HCT116 (cell line): ENCODE data around the gene AFAP1L1. TPM values are rescaled to one million over a fixed set of nuclear protein-coding genes. Genes with fewer than 3 reads are reported as not detected.

Experiments used
- ATAC-seq: fragments of 200-7000 bp; cut with Tn5 transposase; 2 replicates; pipeline ENCODE4 v1.9.1; 2020; ENCODE audit warnings: mild to moderate bottlenecking, moderate library complexity
- BruUV-seq: library from RNA; stranded (reverse); fragments of 400-500 nt; replicated peaks from 2 replicates; lab custom pipeline; 2021; lab: Mats Ljungman, UMichigan
- CTCF ChIA-PET: fragments of 300-600 bp; sonication (Branson Sonifier 250); formaldehyde crosslinking; loops from one replicate; lab custom pipeline; 2021; ENCODE audit warnings: antibody characterized with exemption; lab: Charles Lee
- POLR2A ChIA-PET: fragments of 300-600, 350-600 bp; sonication (Branson Sonifier 250); formaldehyde crosslinking; loops from one replicate; lab custom pipeline; 2021; ENCODE audit warnings: antibody characterized with exemption; lab: Charles Lee
- RAD21 ChIA-PET, 2 experiments: fragments of 300-600 bp; sonication (Branson Sonifier 250); formaldehyde crosslinking; loops; one replicate each; lab custom pipeline; 2023; ENCODE audit warnings: low total read pairs in 2 of 2; ENCODE audit not compliant: uncharacterized antibody in 2 of 2, unreplicated experiment in 2 of 2, low non-redundant PET in 1 of 2; lab: Charles Lee
- DNase-seq: peaks from one replicate; pipeline ENCODE4 v3.0.0-alpha.2; 2010; ENCODE audit warnings: low read depth, low spot score
- H2AFZ ChIP-seq: fragments of 200-600 bp; shearing (Covaris generic), sonication (generic); 2 replicates; pipeline ENCODE4 v1.6.1; 2017; ENCODE audit warnings: low read depth, mixed run types, mixed read lengths, antibody characterized with exemption, low read length; ENCODE audit not compliant: poor library complexity, severe bottlenecking
- H3K27ac ChIP-seq: 2 replicates; pipeline ENCODE4 v1.5.1; 2012; ENCODE audit warnings: low read depth, low read length
- H3K27me3 ChIP-seq: fragments of 200-600 bp; sonication (generic); 2 replicates; pipeline ENCODE4 v1.6.1; 2016; ENCODE audit warnings: mixed run types, low read length, mixed read lengths; ENCODE audit not compliant: insufficient read depth
- H3K36me3 ChIP-seq, 2 experiments: fragments of 200-500 bp in 1 of 2; fragments of 200-600 bp in 1 of 2; sonication (Bioruptor generic) in 1 of 2; sonication (generic) in 1 of 2; 2 replicates each; pipeline versions ENCODE4 v1.5.1 to v1.6.1; 2014 to 2016; ENCODE audit warnings: low read length in 2 of 2, inconsistent platforms in 1 of 2, mixed read lengths in 1 of 2, mixed run types in 1 of 2; ENCODE audit not compliant: insufficient read depth in 2 of 2, control insufficient read depth in 1 of 2
- H3K4me1 ChIP-seq, 2 experiments: fragments of 200-600 bp in 1 of 2; sonication (generic) in 1 of 2; 2 replicates each; pipeline versions ENCODE4 v1.5.1 to v1.6.1; 2012 to 2017; ENCODE audit warnings: low read length in 2 of 2, inconsistent platforms in 1 of 2, mild to moderate bottlenecking in 1 of 2, mixed read lengths in 1 of 2, mixed run types in 1 of 2, moderate library complexity in 1 of 2; ENCODE audit not compliant: insufficient read depth in 2 of 2, control insufficient read depth in 1 of 2
- H3K4me2 ChIP-seq: fragments of 200-600 bp; sonication (generic); 2 replicates; pipeline ENCODE4 v1.6.1; 2017; ENCODE audit warnings: mixed run types, low read length, mixed read lengths
- H3K4me3 ChIP-seq, 2 experiments: fragments of 200-600 bp in 1 of 2; sonication (generic) in 1 of 2; replicated peaks in 1 of 2; 2 replicates each; pipeline ENCODE4 v1.5.1; 2011 to 2016; ENCODE audit warnings: low read length in 2 of 2, control low read depth in 1 of 2, low read depth in 1 of 2, mild to moderate bottlenecking in 1 of 2, mixed read lengths in 1 of 2, mixed run types in 1 of 2
- H3K79me2 ChIP-seq: fragments of 200-600 bp; sonication (generic); 2 replicates; pipeline ENCODE4 v1.6.1; 2017; ENCODE audit warnings: mild to moderate bottlenecking, mixed run types, low read length, moderate library complexity, mixed read lengths; ENCODE audit not compliant: insufficient read depth
- H3K9ac ChIP-seq: fragments of 200-600 bp; sonication (generic); 2 replicates; pipeline ENCODE4 v1.6.1; 2016; ENCODE audit warnings: low read length, mixed read lengths
- H3K9me2 ChIP-seq: fragments of 200-600 bp; sonication (generic), shearing (Covaris generic); 2 replicates; pipeline ENCODE4 v1.6.1; 2017; ENCODE audit warnings: mixed run types, mild to moderate bottlenecking, moderate library complexity; ENCODE audit not compliant: insufficient read depth
- H3K9me3 ChIP-seq, 2 experiments: fragments of 200-500 bp in 1 of 2; fragments of 200-600 bp in 1 of 2; sonication (Bioruptor generic) in 1 of 2; sonication (generic) in 1 of 2; 2 replicates each; pipeline ENCODE4 v1.6.1; 2014 to 2017; ENCODE audit warnings: low read length in 2 of 2, mixed read lengths in 2 of 2, inconsistent platforms in 1 of 2, low read depth in 1 of 2, mild to moderate bottlenecking in 1 of 2, mixed run types in 1 of 2, moderate library complexity in 1 of 2; ENCODE audit not compliant: control insufficient read depth in 1 of 2, insufficient read depth in 1 of 2
- H4K20me1 ChIP-seq: fragments of 200-600 bp; sonication (generic), shearing (Covaris generic); 2 replicates; pipeline ENCODE4 v1.6.1; 2017; ENCODE audit warnings: mixed run types, mild to moderate bottlenecking, moderate library complexity; ENCODE audit not compliant: insufficient read depth
- ATF3 ChIP-seq: IDR thresholded peaks from 2 replicates; pipeline ENCODE4 v1.6.1; 2012
- CBX3 ChIP-seq: IDR thresholded peaks from 2 replicates; pipeline ENCODE4 v1.6.1; 2012; ENCODE audit warnings: low read depth
- CEBPB ChIP-seq: IDR thresholded peaks from 2 replicates; pipeline ENCODE4 v1.6.1; 2012; ENCODE audit warnings: low read depth
- ELF1 ChIP-seq: IDR thresholded peaks from 2 replicates; pipeline ENCODE4 v1.6.1; 2012; ENCODE audit warnings: low read depth, borderline replicate concordance
- EZH2 ChIP-seq: fragments of 200-600 bp; sonication (generic); IDR thresholded peaks from 2 replicates; pipeline ENCODE4 v1.6.1; 2017; ENCODE audit warnings: antibody characterized with exemption, mixed run types
- EZH2phosphoT487 ChIP-seq: fragments of 200-600 bp; IDR thresholded peaks from 2 replicates; pipeline ENCODE4 v1.6.1; 2018; ENCODE audit warnings: antibody characterized with exemption, borderline replicate concordance
- FOSL1 ChIP-seq: IDR thresholded peaks from 2 replicates; pipeline ENCODE4 v1.6.1; 2012; ENCODE audit warnings: low read depth
- REST ChIP-seq: IDR thresholded peaks from 2 replicates; pipeline ENCODE4 v1.6.1; 2012; ENCODE audit warnings: low read depth
- SRF ChIP-seq: IDR thresholded peaks from 2 replicates; pipeline ENCODE4 v1.6.1; 2012; ENCODE audit warnings: low read depth
- TCF7L2 ChIP-seq: IDR thresholded peaks from 2 replicates; pipeline ENCODE4 v1.7.0; 2011; ENCODE audit warnings: borderline replicate concordance, inconsistent platforms; ENCODE audit not compliant: insufficient read depth, insufficient read length; ENCODE audit errors: extremely low read depth
- YY1 ChIP-seq: IDR thresholded peaks from 2 replicates; pipeline ENCODE4 v1.6.1; 2011; ENCODE audit warnings: low read length, low read depth, moderate library complexity, mild to moderate bottlenecking; ENCODE audit not compliant: insufficient replicate concordance; ENCODE audit errors: extremely low read depth
- ZBTB33 ChIP-seq: IDR thresholded peaks from 2 replicates; pipeline ENCODE4 v1.6.1; 2011; ENCODE audit warnings: mild to moderate bottlenecking, low read length, moderate library complexity; ENCODE audit not compliant: insufficient replicate concordance; ENCODE audit errors: extremely low read depth
- ZNF274 ChIP-seq: fragments of 200-500 bp; sonication (Bioruptor generic); IDR thresholded peaks from 2 replicates; pipeline ENCODE4 v1.6.1; 2014; ENCODE audit warnings: mild to moderate bottlenecking, low read depth, low read length, inconsistent platforms
- intact Hi-C: fragments of 100-400 bp; cut with micrococcal nuclease; formaldehyde crosslinking; loops from 2 replicates; pipeline ENCODE4 v1.10.0; 2022
- total RNA-seq: library from RNA; stranded (reverse); gene quantifications from one replicate; pipeline ENCODE4 v1.2.1, GENCODE V29; 2021; ENCODE audit not compliant: unreplicated experiment

The AFAP1L1 gene
- total RNA-seq, 1 experiment from 2014 or later: 4.3 TPM

GRCh38 chr5:149302641-149303040, 31.0 kb downstream of the AFAP1L1 start:
- POLR2A ChIA-PET: no interaction called here

GRCh38 chr5:149303210-149303609, 31.6 kb downstream of the AFAP1L1 start:
- no TSS peak for BruUV-seq
- no peak for DNase-seq
- POLR2A ChIA-PET: no interaction called here
- TF ChIP-seq ELF1 (no peak), FOSL1 (no peak), REST (no peak), ATF3 (no peak), EZH2 (no peak), EZH2phosphoT487 (no peak), ZBTB33 (no peak), CEBPB (no peak), YY1 (no peak)

More at GRCh38 chr5:149302641-149303040, 31.0 kb downstream of the AFAP1L1 start:
- Histone ChIP-seq H3K36me3 (no peaks in the 10 kb centered on the region), H3K27me3 (no peaks in the 10 kb centered on the region)
- intact Hi-C loops: no loop called here
- CTCF ChIA-PET: no interaction called here
- TF ChIP-seq TCF7L2: no peak
- TF ChIP-seq SRF: no peak
- TF ChIP-seq CBX3: no peak
- no peak for TF ChIP-seq ATF3
- no peak for TF ChIP-seq EZH2
- no peak for TF ChIP-seq ZNF274
- TF ChIP-seq, all 23 proteins: peak for 0
- Histone ChIP-seq H3K9me2 (no peaks in the 10 kb centered on the region), H3K9ac (no peak overlapping the region), H4K20me1 (no peaks in the 10 kb centered on the region), H3K4me3 (no peak overlapping the region), H3K79me2 (no peaks in the 10 kb centered on the region), H3K4me1 (no peaks in the 10 kb centered on the region), H3K9me3 (no peaks in the 10 kb centered on the region), H2AFZ (no peak overlapping the region), H3K27ac (no peak overlapping the region), H3K4me2 (no peak overlapping the region)
- no peak for DNase-seq
- RAD21 ChIA-PET: no interaction called here
- no TSS peak for BruUV-seq
- no peak for ATAC-seq

More at GRCh38 chr5:149303210-149303609, 31.6 kb downstream of the AFAP1L1 start:
- Histone ChIP-seq H3K9me2 (no peaks in the 10 kb centered on the region), H3K27me3 (no peaks in the 10 kb centered on the region), H4K20me1 (no peaks in the 10 kb centered on the region), H3K4me1 (no peaks in the 10 kb centered on the region), H2AFZ (no peak overlapping the region), H3K36me3 (no peaks in the 10 kb centered on the region), H3K27ac (no peak overlapping the region), H3K79me2 (no peaks in the 10 kb centered on the region), H3K4me2 (no peak overlapping the region), H3K9me3 (no peaks in the 10 kb centered on the region), H3K4me3 (no peak overlapping the region), H3K9ac (no peak overlapping the region)
- CTCF ChIA-PET: no interaction called here
- RAD21 ChIA-PET: no interaction called here
- intact Hi-C loops: no loop called here
- ATAC-seq: no peak
